Subcutaneous abdominal adipose tissue (tissue), 5 donors: ENCODE measurements around the gene WWOX.
"Not testable (repeated sequence)": the region's sequence is repeated elsewhere in the genome, so short reads cannot be mapped to it uniquely, and the experiment has no call there.

Source experiments
- H3K27ac ChIP-seq: one replicate; pipeline ENCODE4 v1.7.0; 2013; ENCODE audit warnings: low read depth, mild to moderate bottlenecking, inconsistent platforms, low read length, moderate library complexity
- H3K27me3 ChIP-seq, 5 donors: one replicate each; pipeline ENCODE4 v1.7.0; 2013; ENCODE audit warnings: low read length in 5 of 5, inconsistent platforms in 1 of 5; ENCODE audit not compliant: control insufficient read depth in 5 of 5, insufficient read depth in 4 of 5
- H3K36me3 ChIP-seq, 5 donors: one replicate each; pipeline ENCODE4 v1.7.0; 2013; ENCODE audit warnings: low read length in 5 of 5; ENCODE audit not compliant: control insufficient read depth in 5 of 5, insufficient read depth in 5 of 5
- H3K4me1 ChIP-seq, 5 donors: one replicate each; pipeline ENCODE4 v1.7.0; 2013; ENCODE audit warnings: low read length in 5 of 5, mild to moderate bottlenecking in 3 of 5, moderate library complexity in 1 of 5; ENCODE audit not compliant: control insufficient read depth in 5 of 5, insufficient read depth in 5 of 5
- H3K4me3 ChIP-seq, 5 donors: one replicate each; pipeline ENCODE4 v1.7.0; 2013; ENCODE audit warnings: low read length in 5 of 5, low read depth in 1 of 5
- H3K9ac ChIP-seq, 5 donors: one replicate each; pipeline ENCODE4 v1.7.0; 2013; ENCODE audit warnings: low read length in 5 of 5, mild to moderate bottlenecking in 4 of 5, moderate library complexity in 3 of 5
- H3K9me3 ChIP-seq, 5 donors: one replicate each; pipeline ENCODE4 v1.7.0; 2013; ENCODE audit warnings: low read length in 5 of 5; ENCODE audit not compliant: control insufficient read depth in 5 of 5
- donor health status: healthy.
- donor health status: healthy.
- donor health status: healthy.
- donor health status: healthy.
- donor health status: healthy.

Gene WWOX

GRCh38 chr16:78589331-78589730 lies 489.9 kb downstream of the WWOX start:
- peaks cover 0 to 4% (median 0%) of the 10 kb centered on the region in 5 donors for H3K4me1 ChIP-seq
- no peak overlapping the region for H3K9ac ChIP-seq
- no peaks in the 10 kb centered on the region for H3K36me3 ChIP-seq
- no peak overlapping the region for H3K27ac ChIP-seq
- H3K4me3 ChIP-seq = no peak overlapping the region
- no peaks in the 10 kb centered on the region for H3K9me3 ChIP-seq
- H3K27me3 ChIP-seq = no peaks in the 10 kb centered on the region

- no peak overlapping the region for H3K27ac ChIP-seq
- no peaks in the 10 kb centered on the region for H3K9me3 ChIP-seq
- peaks cover 0 to 4% (median 0%) of the 10 kb centered on the region in 5 donors for H3K4me1 ChIP-seq
These were observed 492.2 kb downstream of the WWOX start for GRCh38 chr16:78591682-78592103.

DNA sequence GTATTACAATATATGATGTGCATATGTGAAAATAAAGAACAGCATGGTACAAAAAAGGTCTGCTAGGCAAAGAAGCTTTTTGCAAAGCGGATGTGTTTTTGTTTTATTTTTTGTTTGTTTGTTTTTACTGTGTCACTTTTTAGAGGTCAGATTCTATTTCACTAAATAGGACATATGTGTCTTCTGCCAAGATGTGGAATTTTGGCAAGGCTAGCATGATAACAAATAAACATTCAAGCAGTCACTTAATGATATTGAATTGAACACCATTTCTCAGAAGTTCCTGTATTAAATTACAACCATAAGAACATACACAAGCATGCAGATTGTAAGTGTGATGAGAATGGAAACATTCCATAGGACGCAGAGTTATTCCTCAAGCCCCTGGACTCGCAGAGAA lies 492.7 kb downstream of the WWOX start:
- Histone ChIP-seq H3K4me3 (no peak overlapping the region), H3K27ac (no peak overlapping the region), H3K9me3 (no peaks in the 10 kb centered on the region), H3K36me3 (no peaks in the 10 kb centered on the region), H3K9ac (no peak overlapping the region), H3K4me1 (peaks cover 0 to 4% (median 0%) of the 10 kb centered on the region in 5 donors), H3K27me3 (no peaks in the 10 kb centered on the region)

More at GRCh38 chr16:78591682-78592103, 492.2 kb downstream of the WWOX start:
- Histone ChIP-seq H3K36me3 (no peaks in the 10 kb centered on the region), H3K27me3 (no peaks in the 10 kb centered on the region), H3K9ac (no peak overlapping the region), H3K4me3 (no peak overlapping the region)

- Histone ChIP-seq H3K4me1 (no peaks in the 10 kb centered on the region), H3K4me3 (no peak overlapping the region), H3K9ac (no peak overlapping the region), H3K36me3 (no peaks in the 10 kb centered on the region), H3K9me3 (no peaks in the 10 kb centered on the region), H3K27ac (no peak overlapping the region), H3K27me3 (no peaks in the 10 kb centered on the region)
These were observed 493.9 kb downstream of the WWOX start for GRCh38 chr16:78593352-78593751.

GRCh38 chr16:78594191-78594590 lies 494.7 kb downstream of the WWOX start:
- H3K4me1 ChIP-seq = no peaks in the 10 kb centered on the region
- H3K9ac ChIP-seq = no peak overlapping the region
- no peak overlapping the region for H3K4me3 ChIP-seq
- no peaks in the 10 kb centered on the region for H3K36me3 ChIP-seq
- no peak overlapping the region for H3K27ac ChIP-seq
- H3K27me3 ChIP-seq = no peaks in the 10 kb centered on the region
- H3K9me3 ChIP-seq = no peaks in the 10 kb centered on the region

DNA sequence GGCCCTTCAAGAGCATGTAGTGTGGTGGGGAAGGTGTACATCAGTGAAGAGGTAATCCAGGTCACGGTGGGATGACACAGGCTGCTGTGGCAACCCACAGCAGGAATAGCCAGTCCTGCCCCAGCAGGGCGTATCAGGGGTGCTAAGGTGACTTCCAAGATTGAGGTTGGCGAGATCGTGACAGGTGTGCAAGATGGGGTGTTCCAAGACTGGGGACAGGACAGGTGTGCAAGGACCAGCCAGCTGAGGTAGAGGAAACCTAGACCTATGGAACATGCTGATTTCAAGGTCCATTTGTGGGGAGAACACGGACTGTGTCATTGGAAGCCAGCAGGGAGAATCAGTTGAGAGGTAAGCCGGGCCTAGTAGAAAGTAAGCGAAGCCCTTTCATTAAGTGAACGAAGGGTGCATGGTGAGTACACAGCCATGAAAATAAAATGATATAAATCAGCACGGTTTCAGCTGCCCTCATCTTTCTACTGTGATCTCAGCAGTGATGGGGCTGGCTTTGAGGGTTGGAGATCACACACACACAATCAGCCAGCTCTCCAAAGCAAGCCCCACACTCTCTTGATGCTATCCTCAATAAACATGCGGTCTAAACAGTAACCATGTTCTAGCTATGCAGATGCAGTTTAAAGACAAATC lies 497.0 kb downstream of the WWOX start:
- H3K9ac ChIP-seq = no peak overlapping the region
- no peak overlapping the region for H3K4me3 ChIP-seq
- no peaks in the 10 kb centered on the region for H3K36me3 ChIP-seq
- H3K27ac ChIP-seq = no peak overlapping the region
- H3K4me1 ChIP-seq = no peaks in the 10 kb centered on the region
- H3K9me3 ChIP-seq = no peaks in the 10 kb centered on the region
- H3K27me3 ChIP-seq = no peaks in the 10 kb centered on the region

- H3K9ac ChIP-seq = no peak overlapping the region
- no peak overlapping the region for H3K27ac ChIP-seq
- H3K27me3 ChIP-seq = no peaks in the 10 kb centered on the region
- H3K9me3 ChIP-seq = no peaks in the 10 kb centered on the region
- no peaks in the 10 kb centered on the region for H3K4me1 ChIP-seq
- H3K36me3 ChIP-seq = no peaks in the 10 kb centered on the region
- H3K4me3 ChIP-seq = no peak overlapping the region
These were observed 497.6 kb downstream of the WWOX start for GRCh38 chr16:78596996-78597422.

DNA sequence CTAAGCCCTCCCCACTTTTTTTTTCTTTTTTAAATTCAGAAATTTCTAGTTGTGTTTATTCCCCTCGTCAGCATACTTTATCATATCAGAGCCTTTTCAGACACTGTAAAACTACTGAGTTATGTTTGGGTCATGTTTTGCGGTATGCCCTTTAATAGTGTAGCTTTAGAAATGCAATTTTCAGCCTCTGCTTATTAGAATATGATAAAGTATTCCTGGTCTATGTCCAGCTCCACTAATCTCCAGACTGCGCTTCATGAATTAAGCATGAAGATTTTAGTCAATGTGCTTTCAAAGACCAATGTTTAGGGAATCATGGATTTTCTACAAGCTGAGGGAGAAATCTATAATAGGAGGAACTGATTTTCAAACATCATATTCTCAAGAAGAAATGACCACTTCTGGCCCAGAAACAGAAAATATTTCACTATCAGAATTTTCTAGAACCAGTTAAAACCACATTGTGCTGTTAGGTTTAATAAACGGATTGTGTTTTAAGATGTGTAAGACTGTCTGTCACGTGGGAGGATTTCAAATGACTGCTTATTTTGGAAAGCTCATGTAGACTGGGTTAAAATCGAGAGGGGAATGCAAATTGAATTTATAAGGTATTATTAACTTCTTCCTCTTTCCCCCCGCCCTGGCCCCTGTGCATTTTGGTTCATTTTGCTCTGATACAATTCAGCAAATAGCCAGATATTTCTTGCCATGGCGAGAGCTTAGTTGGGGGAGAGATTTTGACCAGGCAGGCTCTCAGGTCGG lies 498.5 kb downstream of the WWOX start:
- H3K9me3 ChIP-seq = no peaks in the 10 kb centered on the region
- no peak overlapping the region for H3K27ac ChIP-seq
- H3K9ac ChIP-seq = no peak overlapping the region
- no peaks in the 10 kb centered on the region for H3K36me3 ChIP-seq
- no peak overlapping the region for H3K4me3 ChIP-seq
- no peaks in the 10 kb centered on the region for H3K4me1 ChIP-seq
- no peaks in the 10 kb centered on the region for H3K27me3 ChIP-seq

DNA sequence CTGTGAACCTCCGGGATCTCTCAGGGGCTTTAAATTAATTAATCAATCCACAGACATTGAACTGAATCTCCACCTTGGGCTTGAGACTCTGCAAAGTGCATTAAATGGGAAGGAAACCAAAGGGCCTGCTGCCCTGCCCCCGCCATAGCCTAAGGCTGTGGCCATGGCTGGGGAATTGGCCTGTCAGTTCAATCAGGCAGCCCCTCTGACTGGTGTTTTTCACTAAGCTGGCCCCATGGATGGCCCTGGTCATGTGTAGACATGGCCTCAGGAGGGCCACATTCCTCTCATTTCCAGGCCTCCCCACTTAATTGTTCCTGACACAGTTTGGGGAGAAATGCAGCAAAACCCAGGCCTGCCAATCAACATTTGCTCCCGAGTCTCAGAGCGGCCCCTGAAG lies 499.8 kb downstream of the WWOX start:
- Histone ChIP-seq H3K4me3 (no peak overlapping the region), H3K36me3 (no peaks in the 10 kb centered on the region), H3K9ac (no peak overlapping the region), H3K27ac (no peak overlapping the region), H3K27me3 (no peaks in the 10 kb centered on the region), H3K4me1 (no peaks in the 10 kb centered on the region), H3K9me3 (no peaks in the 10 kb centered on the region)

- H3K9ac ChIP-seq, H3K27ac ChIP-seq: not testable (repeated sequence)
- H3K4me1 ChIP-seq = peaks cover 0 to 14% (median 0%) of the 10 kb centered on the region in 5 donors
These were observed 505.1 kb downstream of the WWOX start for GRCh38 chr16:78604423-78605062.

More at GRCh38 chr16:78604423-78605062, 505.1 kb downstream of the WWOX start:
- H3K36me3 ChIP-seq, H3K27me3 ChIP-seq, H3K9me3 ChIP-seq, H3K4me3 ChIP-seq: not testable (repeated sequence)
